ENCODE measurements around the gene SH3PXD2A.

SH3PXD2A gene

GRCh38 chr10:103879831-103880230 lies 24.5 kb upstream of the SH3PXD2A start:
- in situ Hi-C loops (cut with HindIII; ENCODE audit: low sequenced_read_pairs): no loop called here

- in situ Hi-C loops (cut with HindIII; ENCODE audit: low sequenced_read_pairs): no loop called here
Measured at GRCh38 chr10:103879409-103879808, 24.0 kb upstream of the SH3PXD2A start.

- in situ Hi-C loops (cut with HindIII; ENCODE audit: low sequenced_read_pairs): no loop called here
Measured at GRCh38 chr10:103877861-103878260, 22.5 kb upstream of the SH3PXD2A start.

- in situ Hi-C loops (cut with HindIII; ENCODE audit: low sequenced_read_pairs): no loop called here
Measured at GRCh38 chr10:103876155-103876554, 20.8 kb upstream of the SH3PXD2A start.

GRCh38 chr10:103874730-103875129 lies 19.4 kb upstream of the SH3PXD2A start:
- in situ Hi-C loops (cut with HindIII; ENCODE audit: low sequenced_read_pairs): loop anchor here (25.0 kb wide), 1 partner anchor 162 kb away; no protein-coding TSS in a partner anchor

GRCh38 chr10:103872137-103872931 lies 17.0 kb upstream of the SH3PXD2A start:
- in situ Hi-C loops (cut with HindIII; ENCODE audit: low sequenced_read_pairs): loop anchor here (25.0 kb wide), 1 partner anchor 160 kb away; no protein-coding TSS in a partner anchor

GRCh38 chr10:103871006-103871405 lies 15.6 kb upstream of the SH3PXD2A start:
- in situ Hi-C loops (cut with HindIII; ENCODE audit: low sequenced_read_pairs): loop anchor here (25.0 kb wide), 1 partner anchor 159 kb away; no protein-coding TSS in a partner anchor

- in situ Hi-C loops (cut with HindIII; ENCODE audit: low sequenced_read_pairs): loop anchor here (25.0 kb wide), 1 partner anchor 158 kb away; no protein-coding TSS in a partner anchor
Measured at GRCh38 chr10:103870516-103870915, 15.1 kb upstream of the SH3PXD2A start.

GRCh38 chr10:103869336-103869735 lies 14.0 kb upstream of the SH3PXD2A start:
- in situ Hi-C loops (cut with HindIII; ENCODE audit: low sequenced_read_pairs): loop anchor here (25.0 kb wide), 1 partner anchor 157 kb away; no protein-coding TSS in a partner anchor

GRCh38 chr10:103868200-103868599 lies 12.8 kb upstream of the SH3PXD2A start:
- in situ Hi-C loops (cut with HindIII; ENCODE audit: low sequenced_read_pairs): loop anchor here (25.0 kb wide), 1 partner anchor 156 kb away; no protein-coding TSS in a partner anchor

GRCh38 chr10:103861505-103861904 lies 6.1 kb upstream of the SH3PXD2A start:
- in situ Hi-C loops (cut with HindIII; ENCODE audit: low sequenced_read_pairs): loop anchor here (25.0 kb wide), 1 partner anchor 149 kb away; no protein-coding TSS in a partner anchor

- in situ Hi-C loops (cut with HindIII; ENCODE audit: low sequenced_read_pairs): loop anchor here (25.0 kb wide), 1 partner anchor 147 kb away; no protein-coding TSS in a partner anchor
Measured at GRCh38 chr10:103859161-103860086, 4.0 kb upstream of the SH3PXD2A start.

- in situ Hi-C loops (cut with HindIII; ENCODE audit: low sequenced_read_pairs): loop anchor here (25.0 kb wide), 1 partner anchor 146 kb away; no protein-coding TSS in a partner anchor
Measured at GRCh38 chr10:103858360-103858759, 3.0 kb upstream of the SH3PXD2A start.

- in situ Hi-C loops (cut with HindIII; ENCODE audit: low sequenced_read_pairs): loop anchor here (25.0 kb wide), 1 partner anchor 144 kb away; no protein-coding TSS in a partner anchor
Measured at GRCh38 chr10:103856797-103857170, 1.4 kb upstream of the SH3PXD2A start.

GRCh38 chr10:103855852-103856796 lies 748 bp upstream of the SH3PXD2A start:
- in situ Hi-C loops (cut with HindIII; ENCODE audit: low sequenced_read_pairs): loop anchor here (25.0 kb wide), 1 partner anchor 144 kb away; no protein-coding TSS in a partner anchor

- in situ Hi-C loops (cut with HindIII; ENCODE audit: low sequenced_read_pairs): loop anchor here (25.0 kb wide), 1 partner anchor 143 kb away; no protein-coding TSS in a partner anchor
Measured at GRCh38 chr10:103854686-103855391, 537 bp downstream of the SH3PXD2A start.

GRCh38 chr10:103854265-103854685 lies 1.1 kb downstream of the SH3PXD2A start:
- in situ Hi-C loops (cut with HindIII; ENCODE audit: low sequenced_read_pairs): loop anchor here (25.0 kb wide), 1 partner anchor 142 kb away; no protein-coding TSS in a partner anchor

GRCh38 chr10:103853428-103854264 lies 1.7 kb downstream of the SH3PXD2A start:
- in situ Hi-C loops (cut with HindIII; ENCODE audit: low sequenced_read_pairs): loop anchor here (25.0 kb wide), 1 partner anchor 141 kb away; no protein-coding TSS in a partner anchor
